Neural cell (in vitro differentiated cells): ENCODE data around the gene FRMD4A. TPM values are rescaled to one million over a fixed set of nuclear protein-coding genes. Genes with fewer than 3 reads are reported as not detected.

ENCODE experiments used
- H2AFZ ChIP-seq: fragments of 200-600, 300-800 bp; sonication (generic), shearing (Covaris generic); 2 replicates; pipeline ENCODE4 v1.6.0; 2014; ENCODE audit warnings: low read depth, mild to moderate bottlenecking, antibody characterized with exemption, low read length, moderate library complexity
- H3F3A ChIP-seq: fragments of 200-600 bp; shearing (Covaris generic); 2 replicates; pipeline ENCODE4 v1.6.1; 2016; ENCODE audit warnings: mild to moderate bottlenecking, moderate library complexity, mixed read lengths, antibody characterized with exemption, low read length; ENCODE audit not compliant: insufficient read depth, poor library complexity, severe bottlenecking
- H3K27ac ChIP-seq: fragments of 200-600, 300-800 bp; sonication (generic), shearing (Covaris generic); 2 replicates; pipeline ENCODE4 v1.5.1; 2014; ENCODE audit warnings: mild to moderate bottlenecking, low read length, moderate library complexity
- H3K27me3 ChIP-seq: fragments of 300-800, 200-600 bp; sonication (generic), shearing (Covaris generic); 2 replicates; pipeline ENCODE4 v1.6.0; 2014; ENCODE audit warnings: mild to moderate bottlenecking, low read depth, low read length, moderate library complexity; ENCODE audit not compliant: insufficient read depth
- H3K36me3 ChIP-seq: fragments of 300-800, 200-600 bp; sonication (generic), shearing (Covaris generic); 2 replicates; pipeline ENCODE4 v1.5.1; 2014; ENCODE audit warnings: mild to moderate bottlenecking, antibody characterized with exemption, low read length, moderate library complexity; ENCODE audit not compliant: insufficient read depth
- H3K4me2 ChIP-seq: fragments of 300-800, 200-600 bp; sonication (generic), shearing (Covaris generic); 2 replicates; pipeline ENCODE4 v1.6.0; 2014; ENCODE audit warnings: mild to moderate bottlenecking, low read length
- H3K4me3 ChIP-seq: fragments of 300-800, 200-600 bp; sonication (generic), shearing (Covaris generic); 2 replicates; pipeline ENCODE4 v1.5.1; 2014; ENCODE audit warnings: mild to moderate bottlenecking, low read length, moderate library complexity
- H3K79me2 ChIP-seq: fragments of 200-600 bp; shearing (Covaris generic); replicated peaks from 2 replicates; pipeline ENCODE4 v1.6.0; 2014; ENCODE audit warnings: mild to moderate bottlenecking, low read length, moderate library complexity; ENCODE audit not compliant: insufficient read depth
- H3K9ac ChIP-seq: fragments of 300-800, 200-600 bp; sonication (generic), shearing (Covaris generic); 2 replicates; pipeline ENCODE4 v1.6.1; 2016; ENCODE audit warnings: mild to moderate bottlenecking, low read length, mixed read lengths
- H3K9me2 ChIP-seq: fragments of 200-600 bp; shearing (Covaris generic); 2 replicates; pipeline ENCODE4 v1.6.1; 2016; ENCODE audit warnings: mild to moderate bottlenecking, low read length, mixed read lengths; ENCODE audit not compliant: insufficient read depth
- H3K9me3 ChIP-seq: fragments of 200-600, 300-800 bp; sonication (generic), shearing (Covaris generic); 2 replicates; pipeline ENCODE4 v1.6.1; 2016; ENCODE audit warnings: mild to moderate bottlenecking, mixed run types, low read length, moderate library complexity, mixed read lengths
- H4K20me1 ChIP-seq: fragments of 200-600 bp; shearing (Covaris generic); 2 replicates; pipeline ENCODE4 v1.6.1; 2016; ENCODE audit warnings: mild to moderate bottlenecking, mixed run types; ENCODE audit not compliant: insufficient read depth
- CTCF ChIP-seq: fragments of 450-650 bp; IDR thresholded peaks from 2 replicates; pipeline ENCODE4 v1.5.1; 2014; ENCODE audit warnings: antibody characterized with exemption, mild to moderate bottlenecking, moderate library complexity; ENCODE audit not compliant: poor library complexity, severe bottlenecking
- EP300 ChIP-seq: fragments of 450-650 bp; conservative IDR thresholded peaks from 2 replicates; pipeline ENCODE4 v1.6.1; 2014; ENCODE audit warnings: antibody characterized with exemption, mild to moderate bottlenecking, moderate library complexity; ENCODE audit not compliant: poor library complexity, severe bottlenecking
- EZH2 ChIP-seq: fragments of 200-600, 300-800 bp; shearing (Covaris generic), sonication (generic); IDR thresholded peaks from 2 replicates; pipeline ENCODE4 v1.6.1; 2014; ENCODE audit warnings: antibody characterized with exemption, low read length, borderline replicate concordance, mild to moderate bottlenecking; ENCODE audit not compliant: insufficient read depth, poor library complexity, severe bottlenecking
- MXI1 ChIP-seq: fragments of 450-650 bp; conservative IDR thresholded peaks from 2 replicates; pipeline ENCODE4 v1.6.1; 2014; ENCODE audit warnings: antibody characterized with exemption, mild to moderate bottlenecking; ENCODE audit not compliant: poor library complexity, severe bottlenecking
- POLR2AphosphoS5 ChIP-seq: IDR thresholded peaks from 2 replicates; pipeline ENCODE4 v1.6.1; 2012
- RAD21 ChIP-seq: fragments of 450-650 bp; conservative IDR thresholded peaks from 2 replicates; pipeline ENCODE4 v1.6.1; 2014; ENCODE audit warnings: antibody characterized with exemption, mild to moderate bottlenecking, moderate library complexity
- REST ChIP-seq: IDR thresholded peaks from 2 replicates; pipeline ENCODE4 v1.6.1; 2012; ENCODE audit warnings: borderline replicate concordance
- SMC3 ChIP-seq: fragments of 450-650 bp; conservative IDR thresholded peaks from 2 replicates; pipeline ENCODE4 v1.6.1; 2014; ENCODE audit warnings: antibody characterized with exemption, mild to moderate bottlenecking, moderate library complexity; ENCODE audit not compliant: poor library complexity
- TAF1 ChIP-seq: IDR thresholded peaks from 2 replicates; pipeline ENCODE4 v1.6.1; 2012; ENCODE audit warnings: low read depth
- polyA plus RNA-seq: library from polyadenylated mRNA; depleted of rRNA; stranded (reverse); fragments of >200 nt; gene quantifications from 2 replicates; pipeline ENCODE4 v1.2.3, GENCODE V29; 2014

The FRMD4A gene
- polyA plus RNA-seq, 1 donor from 2014 or later, result 36.5 TPM

GRCh38 chr10:13637303-13637856, 693.3 kb downstream of the FRMD4A start:
- no peak overlapping the region for H3K9ac ChIP-seq
- H3K9me2 ChIP-seq, result no peaks in the 10 kb centered on the region
- H3K9me3 ChIP-seq, result no peaks in the 10 kb centered on the region
- no peaks in the 10 kb centered on the region for H3K27me3 ChIP-seq
- H3K4me2 ChIP-seq, result no peak overlapping the region
- peaks cover 3% of the 10 kb centered on the region for H3K36me3 ChIP-seq
- no peak overlapping the region for H3K27ac ChIP-seq
- no peak overlapping the region for H2AFZ ChIP-seq
- no peaks in the 10 kb centered on the region for H3K79me2 ChIP-seq
- H3F3A ChIP-seq, result no peaks in the 10 kb centered on the region
- no peak overlapping the region for H3K4me3 ChIP-seq
- TF ChIP-seq CTCF, result no peak
- TF ChIP-seq EP300, result no peak
- no peak for TF ChIP-seq POLR2AphosphoS5
- no peak for TF ChIP-seq MXI1
- no peak for TF ChIP-seq EZH2
- no peak for TF ChIP-seq SMC3
- TF ChIP-seq RAD21, result no peak
- TF ChIP-seq REST, result no peak
- H4K20me1 ChIP-seq, result no peaks in the 10 kb centered on the region

- TF ChIP-seq RAD21, result no peak
- TF ChIP-seq POLR2AphosphoS5, result no peak
- no peak for TF ChIP-seq TAF1
- no peak for TF ChIP-seq MXI1
- TF ChIP-seq SMC3, result no peak
- no peak for TF ChIP-seq EP300
- TF ChIP-seq EZH2, result no peak
- H2AFZ ChIP-seq, result no peak overlapping the region
- no peak overlapping the region for H3K27ac ChIP-seq
- no peaks in the 10 kb centered on the region for H3K79me2 ChIP-seq
- H3K9ac ChIP-seq, result no peak overlapping the region
- no peak overlapping the region for H3K4me2 ChIP-seq
- no peaks in the 10 kb centered on the region for H3K36me3 ChIP-seq
- H4K20me1 ChIP-seq, result no peaks in the 10 kb centered on the region
- no peaks in the 10 kb centered on the region for H3K27me3 ChIP-seq
- no peak overlapping the region for H3K4me3 ChIP-seq
- no peaks in the 10 kb centered on the region for H3K9me2 ChIP-seq
- no peaks in the 10 kb centered on the region for H3F3A ChIP-seq
- H3K9me3 ChIP-seq, result no peaks in the 10 kb centered on the region
These were observed 693.9 kb downstream of the FRMD4A start for GRCh38 chr10:13636776-13637175.
